HCT116 (cell line): ENCODE results near the gene ARL9. TPM values are rescaled to one million over a fixed set of nuclear protein-coding genes. Genes with fewer than 3 reads are reported as not detected.

Experiments
- ATAC-seq: fragments of 200-7000 bp; cut with Tn5 transposase; 2 replicates; pipeline ENCODE4 v1.9.1; 2020; ENCODE audit warnings: mild to moderate bottlenecking, moderate library complexity
- BruUV-seq: library from RNA; stranded (reverse); fragments of 400-500 nt; replicated peaks from 2 replicates; lab custom pipeline; 2021; lab: Mats Ljungman, UMichigan
- CTCF ChIA-PET: fragments of 300-600 bp; sonication (Branson Sonifier 250); formaldehyde crosslinking; loops from one replicate; lab custom pipeline; 2021; ENCODE audit warnings: antibody characterized with exemption; lab: Charles Lee
- POLR2A ChIA-PET: fragments of 300-600, 350-600 bp; sonication (Branson Sonifier 250); formaldehyde crosslinking; loops from one replicate; lab custom pipeline; 2021; ENCODE audit warnings: antibody characterized with exemption; lab: Charles Lee
- RAD21 ChIA-PET, 2 experiments: fragments of 300-600 bp; sonication (Branson Sonifier 250); formaldehyde crosslinking; loops; one replicate each; lab custom pipeline; 2023; ENCODE audit warnings: low total read pairs in 2 of 2; ENCODE audit not compliant: uncharacterized antibody in 2 of 2, unreplicated experiment in 2 of 2, low non-redundant PET in 1 of 2; lab: Charles Lee
- DNase-seq: peaks from one replicate; pipeline ENCODE4 v3.0.0-alpha.2; 2010; ENCODE audit warnings: low read depth, low spot score
- H2AFZ ChIP-seq: fragments of 200-600 bp; shearing (Covaris generic), sonication (generic); 2 replicates; pipeline ENCODE4 v1.6.1; 2017; ENCODE audit warnings: low read depth, mixed run types, mixed read lengths, antibody characterized with exemption, low read length; ENCODE audit not compliant: poor library complexity, severe bottlenecking
- H3K27ac ChIP-seq: 2 replicates; pipeline ENCODE4 v1.5.1; 2012; ENCODE audit warnings: low read depth, low read length
- H3K27me3 ChIP-seq: fragments of 200-600 bp; sonication (generic); 2 replicates; pipeline ENCODE4 v1.6.1; 2016; ENCODE audit warnings: mixed run types, low read length, mixed read lengths; ENCODE audit not compliant: insufficient read depth
- H3K36me3 ChIP-seq, 2 experiments: fragments of 200-500 bp in 1 of 2; fragments of 200-600 bp in 1 of 2; sonication (Bioruptor generic) in 1 of 2; sonication (generic) in 1 of 2; 2 replicates each; pipeline versions ENCODE4 v1.5.1 to v1.6.1; 2014 to 2016; ENCODE audit warnings: low read length in 2 of 2, inconsistent platforms in 1 of 2, mixed read lengths in 1 of 2, mixed run types in 1 of 2; ENCODE audit not compliant: insufficient read depth in 2 of 2, control insufficient read depth in 1 of 2
- H3K4me1 ChIP-seq, 2 experiments: fragments of 200-600 bp in 1 of 2; sonication (generic) in 1 of 2; 2 replicates each; pipeline versions ENCODE4 v1.5.1 to v1.6.1; 2012 to 2017; ENCODE audit warnings: low read length in 2 of 2, inconsistent platforms in 1 of 2, mild to moderate bottlenecking in 1 of 2, mixed read lengths in 1 of 2, mixed run types in 1 of 2, moderate library complexity in 1 of 2; ENCODE audit not compliant: insufficient read depth in 2 of 2, control insufficient read depth in 1 of 2
- H3K4me2 ChIP-seq: fragments of 200-600 bp; sonication (generic); 2 replicates; pipeline ENCODE4 v1.6.1; 2017; ENCODE audit warnings: mixed run types, low read length, mixed read lengths
- H3K4me3 ChIP-seq, 2 experiments: fragments of 200-600 bp in 1 of 2; sonication (generic) in 1 of 2; replicated peaks in 1 of 2; 2 replicates each; pipeline ENCODE4 v1.5.1; 2011 to 2016; ENCODE audit warnings: low read length in 2 of 2, control low read depth in 1 of 2, low read depth in 1 of 2, mild to moderate bottlenecking in 1 of 2, mixed read lengths in 1 of 2, mixed run types in 1 of 2
- H3K79me2 ChIP-seq: fragments of 200-600 bp; sonication (generic); 2 replicates; pipeline ENCODE4 v1.6.1; 2017; ENCODE audit warnings: mild to moderate bottlenecking, mixed run types, low read length, moderate library complexity, mixed read lengths; ENCODE audit not compliant: insufficient read depth
- H3K9ac ChIP-seq: fragments of 200-600 bp; sonication (generic); 2 replicates; pipeline ENCODE4 v1.6.1; 2016; ENCODE audit warnings: low read length, mixed read lengths
- H3K9me2 ChIP-seq: fragments of 200-600 bp; sonication (generic), shearing (Covaris generic); 2 replicates; pipeline ENCODE4 v1.6.1; 2017; ENCODE audit warnings: mixed run types, mild to moderate bottlenecking, moderate library complexity; ENCODE audit not compliant: insufficient read depth
- H3K9me3 ChIP-seq, 2 experiments: fragments of 200-500 bp in 1 of 2; fragments of 200-600 bp in 1 of 2; sonication (Bioruptor generic) in 1 of 2; sonication (generic) in 1 of 2; 2 replicates each; pipeline ENCODE4 v1.6.1; 2014 to 2017; ENCODE audit warnings: low read length in 2 of 2, mixed read lengths in 2 of 2, inconsistent platforms in 1 of 2, low read depth in 1 of 2, mild to moderate bottlenecking in 1 of 2, mixed run types in 1 of 2, moderate library complexity in 1 of 2; ENCODE audit not compliant: control insufficient read depth in 1 of 2, insufficient read depth in 1 of 2
- H4K20me1 ChIP-seq: fragments of 200-600 bp; sonication (generic), shearing (Covaris generic); 2 replicates; pipeline ENCODE4 v1.6.1; 2017; ENCODE audit warnings: mixed run types, mild to moderate bottlenecking, moderate library complexity; ENCODE audit not compliant: insufficient read depth
- CBX3 ChIP-seq: IDR thresholded peaks from 2 replicates; pipeline ENCODE4 v1.6.1; 2012; ENCODE audit warnings: low read depth
- EGR1 ChIP-seq: IDR thresholded peaks from 2 replicates; pipeline ENCODE4 v1.6.1; 2012; ENCODE audit warnings: low read depth
- ELF1 ChIP-seq: IDR thresholded peaks from 2 replicates; pipeline ENCODE4 v1.6.1; 2012; ENCODE audit warnings: low read depth, borderline replicate concordance
- EZH2 ChIP-seq: fragments of 200-600 bp; sonication (generic); IDR thresholded peaks from 2 replicates; pipeline ENCODE4 v1.6.1; 2017; ENCODE audit warnings: antibody characterized with exemption, mixed run types
- JUND ChIP-seq: IDR thresholded peaks from 2 replicates; pipeline ENCODE4 v1.6.1; 2012
- POLR2A ChIP-seq: IDR thresholded peaks from 2 replicates; pipeline ENCODE4 v1.7.0; 2011; ENCODE audit warnings: borderline replicate concordance; ENCODE audit not compliant: insufficient read depth, insufficient read length; ENCODE audit errors: extremely low read depth
- POLR2AphosphoS5 ChIP-seq: IDR thresholded peaks from 2 replicates; pipeline ENCODE4 v1.6.1; 2011; ENCODE audit warnings: mild to moderate bottlenecking, low read depth, low read length, moderate library complexity
- RAD21 ChIP-seq: IDR thresholded peaks from 2 replicates; pipeline ENCODE4 v1.6.1; 2012; ENCODE audit warnings: low read depth, mild to moderate bottlenecking
- SP1 ChIP-seq: IDR thresholded peaks from 2 replicates; pipeline ENCODE4 v1.6.1; 2012; ENCODE audit warnings: low read depth
- TCF7L2 ChIP-seq: IDR thresholded peaks from 2 replicates; pipeline ENCODE4 v1.7.0; 2011; ENCODE audit warnings: borderline replicate concordance, inconsistent platforms; ENCODE audit not compliant: insufficient read depth, insufficient read length; ENCODE audit errors: extremely low read depth
- ZFX ChIP-seq: fragments of 450-650 bp; IDR thresholded peaks from 2 replicates; pipeline ENCODE4 v1.6.1; 2017
- intact Hi-C: fragments of 100-400 bp; cut with micrococcal nuclease; formaldehyde crosslinking; loops from 2 replicates; pipeline ENCODE4 v1.10.0; 2022
- total RNA-seq: library from RNA; stranded (reverse); gene quantifications from one replicate; pipeline ENCODE4 v1.2.1, GENCODE V29; 2021; ENCODE audit not compliant: unreplicated experiment
- TF ChIP-seq, protein P1 (sequence below), 3 experiments: fragments of 200-600 bp in 1 of 3; sonication (generic) in 1 of 3; IDR thresholded peaks in 2 of 3; conservative IDR thresholded peaks in 1 of 3; 2 replicates each; pipeline ENCODE4 v1.5.1; 2012 to 2017; ENCODE audit warnings: low read depth in 2 of 3, low read length in 2 of 3, antibody characterized with exemption in 1 of 3, borderline replicate concordance in 1 of 3, control low read depth in 1 of 3, mild to moderate bottlenecking in 1 of 3, mixed read lengths in 1 of 3, mixed run types in 1 of 3, moderate library complexity in 1 of 3; ENCODE audit not compliant: insufficient read depth in 1 of 3
- TF ChIP-seq, protein P2 (sequence below): IDR thresholded peaks from 2 replicates; pipeline ENCODE4 v1.6.1; 2011; ENCODE audit warnings: mild to moderate bottlenecking, low read length, moderate library complexity; ENCODE audit not compliant: insufficient replicate concordance; ENCODE audit errors: extremely low read depth
- TF ChIP-seq, protein P3 (sequence below): IDR thresholded peaks from 2 replicates; pipeline ENCODE4 v1.6.1; 2012

Gene ARL9
- total RNA-seq, 1 experiment from 2014 or later, result not detected

DNA sequence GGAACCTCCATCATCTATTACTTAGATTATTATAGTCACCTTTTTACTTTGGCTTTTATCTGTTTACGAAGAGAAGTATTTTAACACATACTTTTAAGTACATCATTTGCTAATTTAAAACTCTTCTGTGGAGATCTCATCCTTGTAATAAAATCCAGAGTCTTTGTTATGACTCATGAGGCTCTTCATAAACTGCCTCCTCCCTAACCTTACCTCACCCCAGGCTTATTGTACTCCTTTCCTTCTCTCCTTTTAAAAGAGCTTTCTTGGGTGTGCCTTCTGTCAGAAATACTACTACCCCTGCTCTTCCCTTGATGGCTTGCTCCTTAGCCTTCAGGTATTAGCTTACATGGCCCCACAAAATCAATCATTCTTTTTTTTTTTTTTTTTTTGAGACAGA is 6.6 kb downstream of the ARL9 start:
- Histone ChIP-seq H4K20me1 (no peaks in the 10 kb centered on the region), H3K27ac (no peak overlapping the region), H3K4me3 (no peak overlapping the region), H3K4me2 (no peak overlapping the region), H3K27me3 (no peaks in the 10 kb centered on the region), H3K79me2 (no peaks in the 10 kb centered on the region), H3K4me1 (no peaks in the 10 kb centered on the region), H2AFZ (no peak overlapping the region), H3K36me3 (no peaks in the 10 kb centered on the region), H3K9me3 (no peaks in the 10 kb centered on the region), H3K9me2 (no peaks in the 10 kb centered on the region), H3K9ac (no peak overlapping the region)
- RAD21 ChIA-PET, result no interaction called here
- CTCF ChIA-PET, result no interaction called here
- ATAC-seq, result no peak
- no TSS peak for BruUV-seq
- no peak for DNase-seq
- intact Hi-C loops, result no loop called here
- TF ChIP-seq JUND (no peak), POLR2A (no peak), EGR1 (no peak), ELF1 (no peak)
- TF ChIP-seq, protein P1, sequence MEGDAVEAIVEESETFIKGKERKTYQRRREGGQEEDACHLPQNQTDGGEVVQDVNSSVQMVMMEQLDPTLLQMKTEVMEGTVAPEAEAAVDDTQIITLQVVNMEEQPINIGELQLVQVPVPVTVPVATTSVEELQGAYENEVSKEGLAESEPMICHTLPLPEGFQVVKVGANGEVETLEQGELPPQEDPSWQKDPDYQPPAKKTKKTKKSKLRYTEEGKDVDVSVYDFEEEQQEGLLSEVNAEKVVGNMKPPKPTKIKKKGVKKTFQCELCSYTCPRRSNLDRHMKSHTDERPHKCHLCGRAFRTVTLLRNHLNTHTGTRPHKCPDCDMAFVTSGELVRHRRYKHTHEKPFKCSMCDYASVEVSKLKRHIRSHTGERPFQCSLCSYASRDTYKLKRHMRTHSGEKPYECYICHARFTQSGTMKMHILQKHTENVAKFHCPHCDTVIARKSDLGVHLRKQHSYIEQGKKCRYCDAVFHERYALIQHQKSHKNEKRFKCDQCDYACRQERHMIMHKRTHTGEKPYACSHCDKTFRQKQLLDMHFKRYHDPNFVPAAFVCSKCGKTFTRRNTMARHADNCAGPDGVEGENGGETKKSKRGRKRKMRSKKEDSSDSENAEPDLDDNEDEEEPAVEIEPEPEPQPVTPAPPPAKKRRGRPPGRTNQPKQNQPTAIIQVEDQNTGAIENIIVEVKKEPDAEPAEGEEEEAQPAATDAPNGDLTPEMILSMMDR (IDR thresholded peaks at IDR 0.05 in 2 of 3, conservative IDR thresholded peaks at IDR 0.05 in 1 of 3; ENCODE audit: borderline replicate concordance in 1 of 3, insufficient read depth in 1 of 3, low read depth in 2 of 3, low read length in 2 of 3), result no peak
- POLR2A ChIA-PET, result no interaction called here

DNA sequence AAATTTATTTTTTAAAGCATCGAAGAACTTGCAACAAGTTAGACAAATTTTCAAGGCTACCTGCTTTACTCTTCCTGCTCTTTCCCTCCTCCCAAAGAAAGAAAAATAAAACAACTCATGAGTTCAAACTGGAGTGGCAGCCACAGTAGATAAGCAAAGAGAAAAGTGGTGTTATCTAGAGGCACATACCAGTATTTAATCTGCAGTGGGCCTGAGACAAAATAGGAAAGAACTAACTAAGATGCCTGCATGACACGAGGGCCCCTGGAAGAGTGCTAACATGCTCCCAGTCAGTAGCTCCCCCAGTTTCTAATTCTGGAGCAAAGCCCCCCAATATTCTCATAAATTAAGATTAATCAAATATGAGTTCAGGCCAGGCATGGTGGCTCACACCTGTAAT is 7.9 kb downstream of the ARL9 start:
- DNase-seq (no peak), ATAC-seq (no peak)
- Histone ChIP-seq H3K9me2 (no peaks in the 10 kb centered on the region), H2AFZ (no peak overlapping the region), H3K36me3 (no peaks in the 10 kb centered on the region), H4K20me1 (no peaks in the 10 kb centered on the region), H3K27me3 (no peaks in the 10 kb centered on the region), H3K79me2 (no peaks in the 10 kb centered on the region), H3K4me3 (no peak overlapping the region), H3K4me1 (no peaks in the 10 kb centered on the region), H3K27ac (no peak overlapping the region), H3K9ac (no peak overlapping the region), H3K9me3 (no peaks in the 10 kb centered on the region), H3K4me2 (no peak overlapping the region)
- RAD21 ChIA-PET, result no interaction called here
- intact Hi-C loops, result no loop called here
- BruUV-seq, result no TSS peak
- CTCF ChIA-PET, result no interaction called here
- POLR2A ChIA-PET, result no interaction called here
- TF ChIP-seq SP1 (no peak), CBX3 (no peak), RAD21 (no peak), JUND (no peak), TCF7L2 (no peak), ZFX (no peak), POLR2A (no peak), POLR2AphosphoS5 (no peak), EGR1 (no peak), EZH2 (no peak)
- TF ChIP-seq, protein P2, sequence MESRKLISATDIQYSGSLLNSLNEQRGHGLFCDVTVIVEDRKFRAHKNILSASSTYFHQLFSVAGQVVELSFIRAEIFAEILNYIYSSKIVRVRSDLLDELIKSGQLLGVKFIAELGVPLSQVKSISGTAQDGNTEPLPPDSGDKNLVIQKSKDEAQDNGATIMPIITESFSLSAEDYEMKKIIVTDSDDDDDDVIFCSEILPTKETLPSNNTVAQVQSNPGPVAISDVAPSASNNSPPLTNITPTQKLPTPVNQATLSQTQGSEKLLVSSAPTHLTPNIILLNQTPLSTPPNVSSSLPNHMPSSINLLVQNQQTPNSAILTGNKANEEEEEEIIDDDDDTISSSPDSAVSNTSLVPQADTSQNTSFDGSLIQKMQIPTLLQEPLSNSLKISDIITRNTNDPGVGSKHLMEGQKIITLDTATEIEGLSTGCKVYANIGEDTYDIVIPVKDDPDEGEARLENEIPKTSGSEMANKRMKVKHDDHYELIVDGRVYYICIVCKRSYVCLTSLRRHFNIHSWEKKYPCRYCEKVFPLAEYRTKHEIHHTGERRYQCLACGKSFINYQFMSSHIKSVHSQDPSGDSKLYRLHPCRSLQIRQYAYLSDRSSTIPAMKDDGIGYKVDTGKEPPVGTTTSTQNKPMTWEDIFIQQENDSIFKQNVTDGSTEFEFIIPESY, result no peak
- TF ChIP-seq, protein P1 (IDR thresholded peaks at IDR 0.05 in 2 of 3, conservative IDR thresholded peaks at IDR 0.05 in 1 of 3; ENCODE audit: borderline replicate concordance in 1 of 3, insufficient read depth in 1 of 3, low read depth in 2 of 3, low read length in 2 of 3), result no peak
- TF ChIP-seq, protein P3, sequence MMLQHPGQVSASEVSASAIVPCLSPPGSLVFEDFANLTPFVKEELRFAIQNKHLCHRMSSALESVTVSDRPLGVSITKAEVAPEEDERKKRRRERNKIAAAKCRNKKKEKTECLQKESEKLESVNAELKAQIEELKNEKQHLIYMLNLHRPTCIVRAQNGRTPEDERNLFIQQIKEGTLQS, result no peak
